K562 (cell line): ENCODE results near the gene KCNA4.

Experiments
- E2F3 ChIP-seq: fragments of 250-450 bp; sonication (Bioruptor Pico); IDR thresholded peaks from 2 replicates; pipeline ENCODE4 v1.4.0; 2020; ENCODE audit warnings: mild to moderate bottlenecking
- EP300 ChIP-seq: IDR thresholded peaks from 2 replicates; pipeline ENCODE4 v1.6.1; 2012; ENCODE audit warnings: low read length, improper control_type of control experiment
- FOXP1 ChIP-seq: sonication (generic); formaldehyde crosslinking; IDR thresholded peaks from 2 replicates; pipeline ENCODE4 v1.8.0; 2022; ENCODE audit warnings: mild to moderate bottlenecking, missing genetic modification reagents
- SMAD1 ChIP-seq: fragments of 150-350 bp; IDR thresholded peaks from 2 replicates; pipeline ENCODE4 v1.6.1; 2014; ENCODE audit warnings: low read length, low read depth; ENCODE audit not compliant: partially characterized antibody

GRCh38 chr11:30023074-30023473 is 6.2 kb upstream of the KCNA4 start:
- TF ChIP-seq EP300 (no peak), FOXP1 (no peak), SMAD1 (no peak), E2F3 (CRISPR knock-in tag) (no peak)
